AG10803 (cell line): Measurements from ENCODE around the gene RGS19.

Source experiments
- DNase-seq: peaks from one replicate; pipeline ENCODE4 v3.0.0; 2010; ENCODE audit warnings: low read depth
- H3K4me3 ChIP-seq: 2 replicates; pipeline ENCODE4 v1.5.1; 2011; ENCODE audit warnings: mild to moderate bottlenecking, low read length, control low read depth
- CTCF ChIP-seq: conservative IDR thresholded peaks from 2 replicates; pipeline ENCODE4 v1.5.1; 2011; ENCODE audit warnings: mild to moderate bottlenecking, low read length, control low read depth, inconsistent platforms

Gene RGS19

GRCh38 chr20:64062276-64062595, 17.1 kb downstream of the RGS19 start:
- TF ChIP-seq CTCF, result no peak
- peak overlapping the region; percentile 67 for H3K4me3 ChIP-seq
- no peak for DNase-seq

GRCh38 chr20:64058536-64058935, 20.8 kb downstream of the RGS19 start:
- H3K4me3 ChIP-seq, result no peak overlapping the region
- DNase-seq, result no peak
- TF ChIP-seq CTCF, result no peak

GRCh38 chr20:64057628-64058498, 21.5 kb downstream of the RGS19 start:
- DNase-seq, result peak; percentile 40
- peak; percentile 79 for TF ChIP-seq CTCF
- no peak overlapping the region for H3K4me3 ChIP-seq

GRCh38 chr20:64056889-64057627, 22.3 kb downstream of the RGS19 start:
- no peak for TF ChIP-seq CTCF
- no peak for DNase-seq
- no peak overlapping the region for H3K4me3 ChIP-seq

- no peak for DNase-seq
- no peak for TF ChIP-seq CTCF
- H3K4me3 ChIP-seq, result no peak overlapping the region
Observed at GRCh38 chr20:64056639-64056888, 22.8 kb downstream of the RGS19 start.

GRCh38 chr20:64055893-64056638, 23.3 kb downstream of the RGS19 start:
- H3K4me3 ChIP-seq, result no peak overlapping the region
- DNase-seq, result no peak
- TF ChIP-seq CTCF, result no peak
